K562 (cell line): ENCODE measurements around the gene SBK3. TPM values are rescaled to one million over a fixed set of nuclear protein-coding genes. Genes with fewer than 3 reads are reported as not detected.

Source experiments
- BRF1 ChIP-seq: IDR thresholded peaks from 3 replicates; pipeline ENCODE4 v1.6.1; 2011; ENCODE audit warnings: borderline replicate concordance, mild to moderate bottlenecking; ENCODE audit not compliant: insufficient read length; ENCODE audit errors: extremely low read depth
- ELF4 ChIP-seq: fragments of 450-650 bp; formaldehyde crosslinking; IDR thresholded peaks from 2 replicates; pipeline ENCODE4 v1.4.0; 2022; ENCODE audit warnings: missing genetic modification characterization
- HDAC6 ChIP-seq: IDR thresholded peaks from 2 replicates; pipeline ENCODE4 v1.6.1; 2012; ENCODE audit warnings: low read depth, mild to moderate bottlenecking, control low read depth, inconsistent platforms, low read length, moderate library complexity
- ID3 ChIP-seq, 2 experiments: fragments of 250-450 bp in 1 of 2; fragments of 450-650 bp in 1 of 2; sonication (Bioruptor Pico) in 1 of 2; IDR thresholded peaks; 2 replicates each; pipeline versions ENCODE4 v1.6.1 to v1.8.0; 2016 to 2021; ENCODE audit warnings: mild to moderate bottlenecking in 2 of 2, moderate library complexity in 2 of 2, missing compliant biosample characterization in 1 of 2, missing genetic modification characterization in 1 of 2
- NFXL1 ChIP-seq: fragments of 450-650 bp; formaldehyde crosslinking; IDR thresholded peaks from 2 replicates; pipeline ENCODE4 v1.4.0; 2021; ENCODE audit warnings: mild to moderate bottlenecking
- PML ChIP-seq: IDR thresholded peaks from 2 replicates; pipeline ENCODE4 v1.6.1; 2012; ENCODE audit warnings: low read length, inconsistent platforms
- POLR2AphosphoS2 ChIP-seq: IDR thresholded peaks from 2 replicates; pipeline ENCODE4 v1.6.1; 2012; ENCODE audit warnings: low read length, improper control_type of control experiment
- SIRT6 ChIP-seq: IDR thresholded peaks from one replicate; pipeline ENCODE4 v1.6.1; 2012; ENCODE audit warnings: low read depth, mild to moderate bottlenecking, control low read depth, inconsistent platforms, low read length, moderate library complexity
- TEAD4 ChIP-seq, 2 experiments: sonication (generic) in 1 of 2; formaldehyde crosslinking in 1 of 2; IDR thresholded peaks; 2 replicates each; pipeline versions ENCODE4 v1.6.1 to v1.8.0; 2012 to 2022; ENCODE audit warnings: borderline replicate concordance in 1 of 2, inconsistent platforms in 1 of 2, low read length in 1 of 2, mild to moderate bottlenecking in 1 of 2, missing genetic modification reagents in 1 of 2
- ZEB2 ChIP-seq: fragments of 450-650 bp; IDR thresholded peaks from 2 replicates; pipeline ENCODE4 v1.6.1; 2016
- ZNF217 ChIP-seq: sonication (generic); formaldehyde crosslinking; IDR thresholded peaks from 2 replicates; pipeline ENCODE4 v1.8.0; 2022; ENCODE audit warnings: mild to moderate bottlenecking, missing genetic modification reagents
- ZNF79 ChIP-seq: fragments of 250-450 bp; sonication (Bioruptor Pico); IDR thresholded peaks from 2 replicates; pipeline ENCODE4 v1.4.0; 2020; ENCODE audit warnings: low read depth, mild to moderate bottlenecking, moderate library complexity
- ZNF830 ChIP-seq: fragments of 250-450 bp; sonication (Bioruptor Pico); IDR thresholded peaks from 2 replicates; pipeline ENCODE4 v1.5.0; 2021; ENCODE audit warnings: mild to moderate bottlenecking
- polyA plus RNA-seq, 8 experiments: library from polyadenylated mRNA; depleted of rRNA in 4 of 8; stranded (reverse) in 5 of 8; unstranded in 3 of 8; fragments of >200 nt; fragmentation: Nextera tagmentation in 2 of 8; fragmentation: Illumina TruSeq in 1 of 8; extraction: Ambion mirVana in 2 of 8; extraction: Trizol in 1 of 8; gene quantifications; 2 replicates each; pipeline versions ENCODE4 v1.2.1 to v1.2.3, GENCODE V29; 2011 to 2014; ENCODE audit warnings: inconsistent platforms in 1 of 8, missing spikeins in 1 of 8
- total RNA-seq, 7 experiments: library from RNA; depleted of rRNA in 6 of 7; stranded (reverse); fragments of >200 nt in 6 of 7; fragmentation: Illumina TruSeq in 2 of 7; extraction: Trizol in 2 of 7; gene quantifications; 2 replicates each; pipeline versions ENCODE4 v1.2.1 to v1.2.3, GENCODE V29; 2011 to 2021; ENCODE audit warnings: low replicate concordance in 1 of 7
- TF ChIP-seq, protein P1 (sequence below): fragments of 250-450 bp; sonication (Bioruptor Pico); IDR thresholded peaks from 2 replicates; pipeline ENCODE4 v1.8.0; 2021; ENCODE audit warnings: mild to moderate bottlenecking, moderate library complexity
- TF ChIP-seq, protein P2 (sequence below): sonication (generic); formaldehyde crosslinking; IDR thresholded peaks from 2 replicates; pipeline ENCODE4 v1.8.1; 2023; ENCODE audit warnings: mild to moderate bottlenecking, missing genetic modification reagents
- TF ChIP-seq, protein P3 (sequence below): fragments of 150-350 bp; IDR thresholded peaks from 2 replicates; pipeline ENCODE4 v1.6.1; 2014; ENCODE audit warnings: low read depth, mild to moderate bottlenecking, low read length, borderline replicate concordance

Gene SBK3
- total and polyA plus RNA-seq, 9 of the 15 experiments (the other 6 are each of a cell fraction or from before 2014, with no cell fraction given) = 0.11 to 0.43 (median 0.13) TPM; not detected in 6

GRCh38 chr19:55546822-55547614 lies 1.7 kb upstream of the SBK3 start (continued):
- no peak for TF ChIP-seq NFXL1 (CRISPR knock-in tag)
- TF ChIP-seq PML = no peak
- no peak for TF ChIP-seq ZNF79 (CRISPR knock-in tag)
- no peak for TF ChIP-seq ZNF830 (CRISPR knock-in tag)
- TF ChIP-seq, protein P1, sequence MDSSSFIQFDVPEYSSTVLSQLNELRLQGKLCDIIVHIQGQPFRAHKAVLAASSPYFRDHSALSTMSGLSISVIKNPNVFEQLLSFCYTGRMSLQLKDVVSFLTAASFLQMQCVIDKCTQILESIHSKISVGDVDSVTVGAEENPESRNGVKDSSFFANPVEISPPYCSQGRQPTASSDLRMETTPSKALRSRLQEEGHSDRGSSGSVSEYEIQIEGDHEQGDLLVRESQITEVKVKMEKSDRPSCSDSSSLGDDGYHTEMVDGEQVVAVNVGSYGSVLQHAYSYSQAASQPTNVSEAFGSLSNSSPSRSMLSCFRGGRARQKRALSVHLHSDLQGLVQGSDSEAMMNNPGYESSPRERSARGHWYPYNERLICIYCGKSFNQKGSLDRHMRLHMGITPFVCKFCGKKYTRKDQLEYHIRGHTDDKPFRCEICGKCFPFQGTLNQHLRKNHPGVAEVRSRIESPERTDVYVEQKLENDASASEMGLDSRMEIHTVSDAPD (CRISPR knock-in tag) = no peak
- no peak for TF ChIP-seq POLR2AphosphoS2
- TF ChIP-seq, protein P2, sequence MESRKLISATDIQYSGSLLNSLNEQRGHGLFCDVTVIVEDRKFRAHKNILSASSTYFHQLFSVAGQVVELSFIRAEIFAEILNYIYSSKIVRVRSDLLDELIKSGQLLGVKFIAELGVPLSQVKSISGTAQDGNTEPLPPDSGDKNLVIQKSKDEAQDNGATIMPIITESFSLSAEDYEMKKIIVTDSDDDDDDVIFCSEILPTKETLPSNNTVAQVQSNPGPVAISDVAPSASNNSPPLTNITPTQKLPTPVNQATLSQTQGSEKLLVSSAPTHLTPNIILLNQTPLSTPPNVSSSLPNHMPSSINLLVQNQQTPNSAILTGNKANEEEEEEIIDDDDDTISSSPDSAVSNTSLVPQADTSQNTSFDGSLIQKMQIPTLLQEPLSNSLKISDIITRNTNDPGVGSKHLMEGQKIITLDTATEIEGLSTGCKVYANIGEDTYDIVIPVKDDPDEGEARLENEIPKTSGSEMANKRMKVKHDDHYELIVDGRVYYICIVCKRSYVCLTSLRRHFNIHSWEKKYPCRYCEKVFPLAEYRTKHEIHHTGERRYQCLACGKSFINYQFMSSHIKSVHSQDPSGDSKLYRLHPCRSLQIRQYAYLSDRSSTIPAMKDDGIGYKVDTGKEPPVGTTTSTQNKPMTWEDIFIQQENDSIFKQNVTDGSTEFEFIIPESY (CRISPR knock-in tag) = peak; percentile 54; the same call in 1 of the 2 replicates
- TF ChIP-seq TEAD4 (IDR thresholded peaks at IDR 0.05; ENCODE audit: low read length) = peak; percentile 8; the same call in 1 of the 2 replicates
- TF ChIP-seq TEAD4 (CRISPR knock-in tag; IDR thresholded peaks at IDR 0.05; ENCODE audit: borderline replicate concordance) = no peak
- TF ChIP-seq BRF1 = no peak
- no peak for TF ChIP-seq SIRT6
- TF ChIP-seq ZNF217 (CRISPR knock-in tag) = no peak
- no peak for TF ChIP-seq ID3 (CRISPR knock-in tag; IDR thresholded peaks at IDR 0.05)
- TF ChIP-seq ID3 (tag; IDR thresholded peaks at IDR 0.05) = peak; percentile 69; the same call in 1 of the 2 replicates
- no peak for TF ChIP-seq ZEB2
- TF ChIP-seq, protein P3, sequence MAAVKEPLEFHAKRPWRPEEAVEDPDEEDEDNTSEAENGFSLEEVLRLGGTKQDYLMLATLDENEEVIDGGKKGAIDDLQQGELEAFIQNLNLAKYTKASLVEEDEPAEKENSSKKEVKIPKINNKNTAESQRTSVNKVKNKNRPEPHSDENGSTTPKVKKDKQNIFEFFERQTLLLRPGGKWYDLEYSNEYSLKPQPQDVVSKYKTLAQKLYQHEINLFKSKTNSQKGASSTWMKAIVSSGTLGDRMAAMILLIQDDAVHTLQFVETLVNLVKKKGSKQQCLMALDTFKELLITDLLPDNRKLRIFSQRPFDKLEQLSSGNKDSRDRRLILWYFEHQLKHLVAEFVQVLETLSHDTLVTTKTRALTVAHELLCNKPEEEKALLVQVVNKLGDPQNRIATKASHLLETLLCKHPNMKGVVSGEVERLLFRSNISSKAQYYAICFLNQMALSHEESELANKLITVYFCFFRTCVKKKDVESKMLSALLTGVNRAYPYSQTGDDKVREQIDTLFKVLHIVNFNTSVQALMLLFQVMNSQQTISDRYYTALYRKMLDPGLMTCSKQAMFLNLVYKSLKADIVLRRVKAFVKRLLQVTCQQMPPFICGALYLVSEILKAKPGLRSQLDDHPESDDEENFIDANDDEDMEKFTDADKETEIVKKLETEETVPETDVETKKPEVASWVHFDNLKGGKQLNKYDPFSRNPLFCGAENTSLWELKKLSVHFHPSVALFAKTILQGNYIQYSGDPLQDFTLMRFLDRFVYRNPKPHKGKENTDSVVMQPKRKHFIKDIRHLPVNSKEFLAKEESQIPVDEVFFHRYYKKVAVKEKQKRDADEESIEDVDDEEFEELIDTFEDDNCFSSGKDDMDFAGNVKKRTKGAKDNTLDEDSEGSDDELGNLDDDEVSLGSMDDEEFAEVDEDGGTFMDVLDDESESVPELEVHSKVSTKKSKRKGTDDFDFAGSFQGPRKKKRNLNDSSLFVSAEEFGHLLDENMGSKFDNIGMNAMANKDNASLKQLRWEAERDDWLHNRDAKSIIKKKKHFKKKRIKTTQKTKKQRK = no peak
- TF ChIP-seq HDAC6 = no peak
- no peak for TF ChIP-seq ELF4 (CRISPR knock-in tag)
